ELF-1 (cell line): ENCODE data around the gene SOX10.

Source experiments
- DNase-seq: peaks from one replicate; pipeline ENCODE4 v3.0.0-alpha.2; 2016; ENCODE audit warnings: low read depth, low spot score

SOX10 gene

GRCh38 chr22:37930270-37930951 lies 53.9 kb downstream of the SOX10 start:
- peak; percentile 31 for DNase-seq

- no peak for DNase-seq
Observed at GRCh38 chr22:37929390-37929789, 55.0 kb downstream of the SOX10 start.

GRCh38 chr22:37927637-37927936 lies 56.8 kb downstream of the SOX10 start:
- DNase-seq: no peak

GRCh38 chr22:37926771-37927636 lies 57.4 kb downstream of the SOX10 start:
- DNase-seq: no peak

- no peak for DNase-seq
Observed at GRCh38 chr22:37926358-37926757, 58.0 kb downstream of the SOX10 start.

GRCh38 chr22:37925767-37926166 lies 58.6 kb downstream of the SOX10 start:
- no peak for DNase-seq

GRCh38 chr22:37925330-37925729 lies 59.0 kb downstream of the SOX10 start:
- DNase-seq: no peak

- DNase-seq: no peak
Observed at GRCh38 chr22:37924386-37925065, 59.8 kb downstream of the SOX10 start.

- DNase-seq: no peak
Observed at GRCh38 chr22:37923927-37924326, 60.4 kb downstream of the SOX10 start.
